ENCODE measurements around the gene IER5.
A peak's percentile ranks its signal among the peaks of the same experiment; 100 is the strongest.

Gene IER5

DNA sequence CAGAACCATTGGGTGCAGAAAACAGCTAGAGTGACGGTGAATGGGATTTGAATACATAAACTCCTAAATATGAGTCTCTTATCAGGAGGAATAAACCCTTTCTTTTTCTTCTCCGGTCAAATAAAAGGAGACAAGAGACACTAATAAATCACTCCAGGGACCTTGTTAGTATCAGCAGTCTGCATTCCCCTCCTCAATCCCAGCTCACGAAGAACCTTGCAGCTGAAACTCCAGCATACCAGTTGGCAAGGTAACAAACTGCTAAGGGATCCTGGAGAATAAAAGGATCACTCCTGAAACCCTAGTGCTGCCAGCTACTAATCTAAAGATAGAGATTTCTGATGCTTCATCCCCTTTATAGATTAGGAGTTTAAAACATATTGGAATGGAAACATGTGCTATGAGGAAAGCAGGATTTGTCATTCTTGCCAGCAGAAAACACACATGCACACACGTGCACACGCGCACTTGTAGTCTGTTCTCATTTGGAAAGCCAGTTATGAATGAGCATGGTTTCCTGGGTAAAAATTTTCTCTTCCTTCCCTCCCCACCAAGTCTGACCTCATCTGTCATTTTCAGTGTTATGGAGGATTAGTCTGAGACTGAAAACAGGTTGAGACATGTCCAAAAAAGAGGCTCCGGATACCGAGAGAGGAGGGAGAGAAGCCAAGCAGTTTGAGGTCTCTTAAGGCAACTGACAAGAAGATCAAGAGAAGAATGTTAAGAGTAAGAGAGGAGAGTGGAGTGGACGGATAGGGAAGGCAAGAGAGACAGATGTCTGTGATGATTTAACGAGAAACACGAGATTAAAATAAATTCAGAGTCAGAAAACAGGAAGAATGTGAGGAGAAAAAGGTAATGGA, 10.9 kb downstream of the IER5 start:
- peak; percentile 44; the same call in 1 of the 2 replicates for TF ChIP-seq TOX (CRISPR knock-in tag; IDR thresholded peaks at IDR 0.05; ENCODE audit: borderline replicate concordance)
- no peak for TF ChIP-seq ESRRG (CRISPR knock-in tag; IDR thresholded peaks at IDR 0.05)
- 0 out of 2 replicates have a peak, but pooled peaks have one; percentile 14 for TF ChIP-seq ZC3H10 (CRISPR knock-in tag; IDR thresholded peaks at IDR 0.05)
- peak; percentile 62; the same call in 1 of the 2 replicates for TF ChIP-seq RARB (CRISPR knock-in tag; IDR thresholded peaks at IDR 0.05)
- TF ChIP-seq TSHZ2 (CRISPR knock-in tag; IDR thresholded peaks at IDR 0.05), result no peak
- ATAC-seq, result peak; percentile 26

DNA sequence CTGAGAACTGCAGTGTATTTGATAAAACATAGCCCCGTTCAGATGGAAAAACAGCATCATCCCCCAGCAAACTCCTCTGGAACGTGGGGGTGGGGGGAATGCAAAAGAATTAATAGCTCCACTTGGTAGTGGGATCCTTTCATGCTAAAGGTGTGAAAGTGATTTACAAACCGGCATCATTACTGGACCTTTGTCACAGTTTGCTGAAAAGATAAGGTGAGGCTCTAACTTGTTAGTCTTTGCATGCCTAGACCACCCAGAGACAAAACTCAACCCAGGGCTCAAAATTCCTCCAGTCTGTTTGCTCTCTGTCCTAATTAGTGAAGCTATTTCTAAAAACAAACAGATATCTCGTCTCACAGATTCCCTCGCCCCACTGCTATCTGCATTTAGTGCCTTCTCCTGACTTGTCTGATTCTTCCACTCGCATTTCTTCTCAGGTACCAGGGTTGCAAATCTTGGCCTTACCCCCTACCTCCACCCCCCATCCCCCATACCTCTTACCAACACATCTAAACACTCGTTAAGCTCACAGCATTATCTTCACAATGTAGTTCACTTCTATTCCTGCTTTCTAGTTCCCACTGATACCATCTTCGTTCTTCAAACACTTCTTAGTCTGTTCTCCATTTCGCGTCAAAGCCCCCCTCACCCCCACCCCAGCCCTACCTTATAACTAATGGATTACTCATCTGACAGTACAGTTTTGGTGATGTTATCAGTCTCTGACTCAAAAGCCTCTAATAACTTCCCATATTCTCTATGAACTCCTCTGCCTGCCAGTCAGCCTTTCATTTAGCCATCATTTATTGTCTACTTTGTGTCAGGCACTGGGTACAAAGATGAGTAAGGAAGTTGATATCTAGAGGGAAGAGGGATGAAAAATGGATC, 11.8 kb downstream of the IER5 start:
- TF ChIP-seq TCF4 (CRISPR knock-in tag; IDR thresholded peaks at IDR 0.05; ENCODE audit: borderline replicate concordance), result no peak
- TF ChIP-seq ESRRG (CRISPR knock-in tag; IDR thresholded peaks at IDR 0.05), result no peak
- TF ChIP-seq ZNF565 (CRISPR knock-in tag; conservative IDR thresholded peaks at IDR 0.05; ENCODE audit: low read depth), result no peak
- peak; percentile 92 for TF ChIP-seq ZFP3 (CRISPR knock-in tag; IDR thresholded peaks at IDR 0.05)
- no peak for TF ChIP-seq TSHZ2 (CRISPR knock-in tag; IDR thresholded peaks at IDR 0.05)
- TF ChIP-seq GLIS3 (CRISPR knock-in tag; IDR thresholded peaks at IDR 0.05), result no peak
- TF ChIP-seq, protein P1, sequence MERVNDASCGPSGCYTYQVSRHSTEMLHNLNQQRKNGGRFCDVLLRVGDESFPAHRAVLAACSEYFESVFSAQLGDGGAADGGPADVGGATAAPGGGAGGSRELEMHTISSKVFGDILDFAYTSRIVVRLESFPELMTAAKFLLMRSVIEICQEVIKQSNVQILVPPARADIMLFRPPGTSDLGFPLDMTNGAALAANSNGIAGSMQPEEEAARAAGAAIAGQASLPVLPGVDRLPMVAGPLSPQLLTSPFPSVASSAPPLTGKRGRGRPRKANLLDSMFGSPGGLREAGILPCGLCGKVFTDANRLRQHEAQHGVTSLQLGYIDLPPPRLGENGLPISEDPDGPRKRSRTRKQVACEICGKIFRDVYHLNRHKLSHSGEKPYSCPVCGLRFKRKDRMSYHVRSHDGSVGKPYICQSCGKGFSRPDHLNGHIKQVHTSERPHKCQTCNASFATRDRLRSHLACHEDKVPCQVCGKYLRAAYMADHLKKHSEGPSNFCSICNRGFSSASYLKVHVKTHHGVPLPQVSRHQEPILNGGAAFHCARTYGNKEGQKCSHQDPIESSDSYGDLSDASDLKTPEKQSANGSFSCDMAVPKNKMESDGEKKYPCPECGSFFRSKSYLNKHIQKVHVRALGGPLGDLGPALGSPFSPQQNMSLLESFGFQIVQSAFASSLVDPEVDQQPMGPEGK (CRISPR knock-in tag; IDR thresholded peaks at IDR 0.05; ENCODE audit: borderline replicate concordance), result peak; percentile 85; the same call in 1 of the 2 replicates
- TF ChIP-seq PPARA (CRISPR knock-in tag; IDR thresholded peaks at IDR 0.05; ENCODE audit: borderline replicate concordance), result no peak
- no peak for TF ChIP-seq ZNF70 (CRISPR knock-in tag; IDR thresholded peaks at IDR 0.05)
- TF ChIP-seq CSDC2 (CRISPR knock-in tag; IDR thresholded peaks at IDR 0.05), result 0 out of 2 replicates have a peak, but pooled peaks have one; percentile 51
- no peak for TF ChIP-seq BACH2 (CRISPR knock-in tag; IDR thresholded peaks at IDR 0.05; ENCODE audit: borderline replicate concordance)
- TF ChIP-seq, protein P2, sequence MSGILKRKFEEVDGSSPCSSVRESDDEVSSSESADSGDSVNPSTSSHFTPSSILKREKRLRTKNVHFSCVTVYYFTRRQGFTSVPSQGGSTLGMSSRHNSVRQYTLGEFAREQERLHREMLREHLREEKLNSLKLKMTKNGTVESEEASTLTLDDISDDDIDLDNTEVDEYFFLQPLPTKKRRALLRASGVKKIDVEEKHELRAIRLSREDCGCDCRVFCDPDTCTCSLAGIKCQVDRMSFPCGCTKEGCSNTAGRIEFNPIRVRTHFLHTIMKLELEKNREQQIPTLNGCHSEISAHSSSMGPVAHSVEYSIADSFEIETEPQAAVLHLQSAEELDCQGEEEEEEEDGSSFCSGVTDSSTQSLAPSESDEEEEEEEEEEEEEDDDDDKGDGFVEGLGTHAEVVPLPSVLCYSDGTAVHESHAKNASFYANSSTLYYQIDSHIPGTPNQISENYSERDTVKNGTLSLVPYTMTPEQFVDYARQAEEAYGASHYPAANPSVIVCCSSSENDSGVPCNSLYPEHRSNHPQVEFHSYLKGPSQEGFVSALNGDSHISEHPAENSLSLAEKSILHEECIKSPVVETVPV (CRISPR knock-in tag; IDR thresholded peaks at IDR 0.05), result no peak
- TF ChIP-seq TOX (CRISPR knock-in tag; IDR thresholded peaks at IDR 0.05; ENCODE audit: borderline replicate concordance), result peak; percentile 52; the same call in 1 of the 2 replicates
- TF ChIP-seq RARB (CRISPR knock-in tag; IDR thresholded peaks at IDR 0.05), result 0 out of 2 replicates have a peak, but pooled peaks have one; percentile 39
- peak; percentile 5 for ATAC-seq

DNA sequence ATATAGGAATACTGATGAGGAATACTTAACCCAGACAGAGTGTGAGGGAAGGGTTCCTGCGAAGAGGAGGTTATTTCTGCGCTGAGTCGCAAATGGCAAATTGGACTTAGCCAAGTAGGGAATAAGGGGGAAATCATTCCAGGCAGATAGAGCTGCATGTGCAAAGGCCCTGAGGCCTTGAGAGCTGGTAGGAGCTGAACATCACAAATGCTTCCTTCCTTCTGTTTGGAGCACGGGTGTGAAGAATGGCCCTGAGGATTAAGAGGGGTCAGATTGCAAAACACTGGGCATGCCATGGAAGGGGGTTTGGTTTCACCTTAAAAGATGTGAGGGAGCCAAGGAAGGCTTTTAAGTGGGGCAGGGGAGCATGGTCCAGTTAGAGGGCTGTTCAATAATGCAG, 12.4 kb downstream of the IER5 start:
- TF ChIP-seq, protein P1 (CRISPR knock-in tag; IDR thresholded peaks at IDR 0.05; ENCODE audit: borderline replicate concordance), result 0 out of 2 replicates have a peak, but pooled peaks have one; percentile 3
- TF ChIP-seq ESRRG (CRISPR knock-in tag; IDR thresholded peaks at IDR 0.05), result no peak
- TF ChIP-seq OSR1 (CRISPR knock-in tag; IDR thresholded peaks at IDR 0.05), result peak; percentile 94
- no peak for ATAC-seq

Data from SK-N-SH treated with all-trans-retinoic acid at 6 μM for 48 hours (cell line).